Retinal pigment epithelial cell (primary cell): Measurements from ENCODE around the gene ATP8B4.

Source experiments
- DNase-seq: peaks from one replicate; pipeline ENCODE4 v3.0.0-alpha.2; 2010; ENCODE audit warnings: low read depth
- H3K4me3 ChIP-seq: 2 replicates; pipeline ENCODE4 v1.5.1; 2011; ENCODE audit warnings: mild to moderate bottlenecking, low read length, control low read depth, moderate library complexity
- TF ChIP-seq, protein P1 (sequence below): conservative IDR thresholded peaks from 2 replicates; pipeline ENCODE4 v1.5.1; 2011; ENCODE audit warnings: low read depth, low read length, control low read depth, inconsistent platforms

ATP8B4 gene

DNA sequence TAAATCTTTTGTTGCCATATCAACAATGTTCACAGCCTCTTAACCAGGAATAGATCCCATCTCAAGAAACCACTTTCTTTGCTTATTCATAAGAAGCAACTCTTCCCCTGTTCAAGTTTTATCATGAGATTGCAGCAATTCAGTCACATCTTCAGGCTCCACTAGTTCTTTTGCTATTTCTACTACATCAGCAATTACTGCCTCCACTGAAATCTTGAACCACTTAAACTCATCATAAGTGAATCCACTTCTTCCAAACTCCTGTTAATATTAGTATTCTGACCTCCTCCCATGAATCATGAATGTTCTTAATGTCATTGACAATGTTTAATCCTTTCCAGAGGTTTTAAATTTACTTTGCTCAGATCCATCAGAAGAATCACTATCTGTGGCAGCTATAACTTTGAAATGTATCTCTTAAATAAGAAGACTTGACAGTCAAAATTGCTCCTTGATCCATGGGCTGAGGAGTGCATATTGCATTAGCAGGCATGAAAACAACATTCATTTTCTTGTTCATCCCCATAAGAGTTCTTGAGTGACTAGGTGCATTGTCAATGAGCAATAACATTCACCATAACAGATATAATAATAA is 292.3 kb downstream of the ATP8B4 start:
- no peak for DNase-seq
- no peak overlapping the region for H3K4me3 ChIP-seq
- TF ChIP-seq, protein P1, sequence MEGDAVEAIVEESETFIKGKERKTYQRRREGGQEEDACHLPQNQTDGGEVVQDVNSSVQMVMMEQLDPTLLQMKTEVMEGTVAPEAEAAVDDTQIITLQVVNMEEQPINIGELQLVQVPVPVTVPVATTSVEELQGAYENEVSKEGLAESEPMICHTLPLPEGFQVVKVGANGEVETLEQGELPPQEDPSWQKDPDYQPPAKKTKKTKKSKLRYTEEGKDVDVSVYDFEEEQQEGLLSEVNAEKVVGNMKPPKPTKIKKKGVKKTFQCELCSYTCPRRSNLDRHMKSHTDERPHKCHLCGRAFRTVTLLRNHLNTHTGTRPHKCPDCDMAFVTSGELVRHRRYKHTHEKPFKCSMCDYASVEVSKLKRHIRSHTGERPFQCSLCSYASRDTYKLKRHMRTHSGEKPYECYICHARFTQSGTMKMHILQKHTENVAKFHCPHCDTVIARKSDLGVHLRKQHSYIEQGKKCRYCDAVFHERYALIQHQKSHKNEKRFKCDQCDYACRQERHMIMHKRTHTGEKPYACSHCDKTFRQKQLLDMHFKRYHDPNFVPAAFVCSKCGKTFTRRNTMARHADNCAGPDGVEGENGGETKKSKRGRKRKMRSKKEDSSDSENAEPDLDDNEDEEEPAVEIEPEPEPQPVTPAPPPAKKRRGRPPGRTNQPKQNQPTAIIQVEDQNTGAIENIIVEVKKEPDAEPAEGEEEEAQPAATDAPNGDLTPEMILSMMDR = no peak

DNA sequence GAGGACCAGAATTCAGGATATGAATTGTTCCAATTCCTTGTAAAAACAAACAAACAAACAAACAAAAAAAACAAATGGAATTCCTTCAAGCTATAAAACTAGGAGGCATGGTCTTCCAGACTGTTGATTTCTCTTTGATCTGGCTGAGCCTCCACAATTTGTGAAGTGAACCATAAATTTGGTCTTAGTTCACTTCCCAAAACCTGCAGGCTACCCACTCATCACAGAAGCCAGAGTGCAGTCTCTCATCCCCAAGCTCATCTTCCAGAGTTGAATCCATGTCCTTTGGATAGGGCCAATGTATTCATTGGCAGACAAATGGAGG is 294.3 kb downstream of the ATP8B4 start:
- no peak for DNase-seq
- H3K4me3 ChIP-seq = no peak overlapping the region
- TF ChIP-seq, protein P1 = no peak

DNA sequence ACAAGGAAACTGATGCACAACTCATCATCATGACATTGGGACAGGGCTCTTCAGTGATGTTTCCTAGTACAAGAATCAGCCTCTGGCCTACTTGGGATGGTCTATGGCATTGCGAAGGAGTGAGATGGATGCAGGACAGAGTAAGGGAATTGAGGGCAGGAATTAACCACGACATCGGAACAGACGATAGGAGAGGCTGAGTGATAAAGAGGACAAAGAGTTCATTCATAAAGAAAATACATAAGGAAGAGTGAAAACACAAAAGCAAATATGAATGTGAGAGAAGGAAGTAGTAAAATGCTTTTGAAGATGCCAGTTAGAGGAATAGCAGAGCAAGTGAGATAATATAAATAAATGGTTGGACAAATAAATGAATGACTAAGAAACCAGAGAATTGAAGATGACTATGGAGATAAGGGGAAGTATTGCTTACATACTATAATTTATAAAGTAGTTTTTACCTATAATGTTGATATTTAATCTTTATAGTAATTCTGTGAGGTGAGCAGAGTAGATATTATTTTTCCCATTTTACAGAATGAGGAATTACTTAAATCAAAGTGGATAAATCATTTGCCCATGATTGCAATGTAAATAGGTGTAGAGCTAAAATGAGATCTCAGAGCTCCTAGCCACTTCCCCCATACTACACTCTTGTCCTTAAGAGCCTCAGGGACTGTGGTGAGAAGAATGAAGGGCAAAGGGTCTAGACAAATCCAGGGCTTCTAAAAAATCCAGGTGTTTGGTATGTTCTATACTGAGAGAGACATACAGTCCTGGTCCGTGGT is 294.9 kb downstream of the ATP8B4 start:
- H3K4me3 ChIP-seq = no peak overlapping the region
- TF ChIP-seq, protein P1 = no peak
- no peak for DNase-seq

DNA sequence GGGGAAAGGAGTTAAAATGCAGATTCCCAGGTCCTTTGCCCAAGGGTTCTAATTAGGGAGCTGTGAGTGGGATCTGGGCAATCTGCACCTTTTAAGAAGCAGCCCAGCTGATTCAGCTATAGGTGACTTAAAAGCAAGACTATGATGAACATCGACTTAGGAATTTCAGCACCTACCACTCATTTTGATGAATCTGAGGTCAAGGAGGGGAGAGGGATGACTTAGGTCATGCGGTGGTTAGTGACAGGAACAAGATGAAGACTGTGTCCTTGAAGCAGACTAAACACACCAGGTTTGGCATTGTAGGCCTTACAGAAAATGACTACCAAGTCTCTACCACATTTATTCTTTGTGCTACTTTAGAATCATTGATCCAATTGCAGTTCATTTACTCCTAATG is 301.9 kb downstream of the ATP8B4 start:
- H3K4me3 ChIP-seq = no peak overlapping the region
- no peak for DNase-seq
- TF ChIP-seq, protein P1 = no peak

DNA sequence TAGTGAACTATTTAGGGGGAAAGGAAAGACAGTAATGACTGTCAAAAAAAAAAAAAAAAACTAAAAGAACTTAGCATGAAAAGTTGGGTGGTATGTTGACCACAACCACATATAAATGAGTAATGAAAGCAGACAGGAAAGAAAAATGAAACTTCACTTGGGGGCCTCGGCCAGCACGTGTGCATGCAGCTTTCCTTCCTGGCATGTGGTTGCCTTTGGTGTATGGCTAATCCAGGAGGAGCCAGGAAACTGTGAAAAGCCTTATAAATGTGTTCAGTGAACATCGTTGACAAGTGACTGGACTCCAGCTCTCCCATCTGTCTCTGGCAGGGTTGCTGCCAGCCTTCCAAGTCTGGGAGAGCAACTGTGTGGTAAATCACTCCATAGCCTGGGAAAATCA is 303.1 kb downstream of the ATP8B4 start:
- no peak for DNase-seq
- TF ChIP-seq, protein P1 = no peak
- H3K4me3 ChIP-seq = no peak overlapping the region

DNA sequence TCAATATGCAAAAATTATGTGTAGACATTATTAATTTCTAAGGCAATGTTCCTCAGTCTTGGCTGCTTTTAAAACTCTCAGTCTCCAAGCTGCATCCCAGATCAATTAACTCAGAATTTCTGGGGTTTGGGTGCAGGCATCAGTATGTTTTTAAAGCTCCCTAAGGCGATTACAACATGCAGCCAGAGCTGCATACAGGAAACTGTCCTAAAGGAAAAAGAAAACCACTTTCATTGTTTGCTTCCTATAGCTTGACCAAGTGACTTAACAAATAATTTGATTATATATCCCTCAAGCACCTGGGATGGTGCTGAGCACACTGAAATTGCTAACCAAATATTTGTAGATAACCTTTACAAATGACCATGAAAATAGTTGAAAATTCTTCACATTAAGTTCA is 303.5 kb downstream of the ATP8B4 start:
- DNase-seq = no peak
- H3K4me3 ChIP-seq = no peak overlapping the region
- TF ChIP-seq, protein P1 = no peak

DNA sequence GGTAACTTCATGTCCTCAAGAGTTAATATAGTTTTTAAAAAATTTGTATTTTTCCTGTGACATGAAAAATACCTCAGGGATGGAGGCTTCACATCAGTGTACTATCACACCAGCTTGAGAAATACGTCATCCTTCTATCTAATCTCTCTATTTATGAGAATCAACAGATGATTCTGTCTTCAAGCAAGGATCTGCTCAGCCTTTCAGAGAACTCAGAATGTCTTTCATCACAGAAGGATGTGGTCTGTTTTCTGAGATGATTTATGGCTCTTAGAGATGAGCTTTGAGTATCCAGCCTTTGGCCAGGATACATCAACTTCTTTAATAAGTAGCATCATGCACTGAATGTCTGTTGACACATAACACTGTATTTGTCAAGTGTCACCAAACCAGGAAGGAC is 304.3 kb downstream of the ATP8B4 start:
- TF ChIP-seq, protein P1 = no peak
- no peak for DNase-seq
- H3K4me3 ChIP-seq = no peak overlapping the region
